Astrocyte (in vitro differentiated cells and primary cell): Measurements from ENCODE around the gene DPAGT1. TPM values are rescaled to one million over a fixed set of nuclear protein-coding genes. Genes with fewer than 3 reads are reported as not detected.
A peak's percentile ranks its signal among the peaks of the same experiment; 100 is the strongest.

Experiments used
- DNase-seq: peaks from one replicate; pipeline ENCODE4 v3.0.0-alpha.2; 2010; ENCODE audit warnings: low read depth
- FAIRE-seq: peaks from 2 replicates; lab custom pipeline; 2011; peaks lifted over from hg19 to GRCh38; lab: Jason Lieb, UNC
- H2AFZ ChIP-seq: 2 replicates; pipeline ENCODE4 v1.6.0; 2012; ENCODE audit warnings: low read depth, low read length, inconsistent platforms
- H3K27ac ChIP-seq: 2 replicates; pipeline ENCODE4 v1.5.1; 2011; ENCODE audit warnings: low read depth, low read length, inconsistent platforms
- H3K27me3 ChIP-seq: 2 replicates; pipeline ENCODE4 v1.6.0; 2011; ENCODE audit warnings: low read length, inconsistent platforms; ENCODE audit not compliant: insufficient read depth
- H3K36me3 ChIP-seq: 2 replicates; pipeline ENCODE4 v1.5.1; 2011; ENCODE audit warnings: low read length, inconsistent platforms; ENCODE audit not compliant: insufficient read depth
- H3K4me1 ChIP-seq: 2 replicates; pipeline ENCODE4 v1.5.1; 2011; ENCODE audit warnings: low read length, inconsistent platforms; ENCODE audit not compliant: insufficient read depth
- H3K4me2 ChIP-seq: 2 replicates; pipeline ENCODE4 v1.6.0; 2012; ENCODE audit warnings: low read length, inconsistent platforms
- H3K4me3 ChIP-seq: 2 replicates; pipeline ENCODE4 v1.5.1; 2011; ENCODE audit warnings: low read depth, mild to moderate bottlenecking, low read length, inconsistent platforms; ENCODE audit not compliant: insufficient read depth
- H3K79me2 ChIP-seq: 2 replicates; pipeline ENCODE4 v1.6.0; 2012; ENCODE audit warnings: mild to moderate bottlenecking, low read length, inconsistent platforms; ENCODE audit not compliant: insufficient read depth
- H3K9ac ChIP-seq: 2 replicates; pipeline ENCODE4 v1.6.0; 2012; ENCODE audit warnings: mild to moderate bottlenecking, low read length, inconsistent platforms
- H3K9me3 ChIP-seq: 2 replicates; pipeline ENCODE4 v1.5.1; 2012; ENCODE audit warnings: low read depth, mild to moderate bottlenecking, low read length, inconsistent platforms; ENCODE audit not compliant: insufficient read depth
- H4K20me1 ChIP-seq: 2 replicates; pipeline ENCODE4 v1.6.0; 2012; ENCODE audit warnings: low read length, inconsistent platforms; ENCODE audit not compliant: insufficient read depth
- H3K27ac Mint-ChIP-seq: one replicate; pipeline ENCODE4 v1.8.0; 2021; ENCODE audit warnings: mild to moderate bottlenecking, mixed read lengths; ENCODE audit not compliant: unreplicated experiment
- H3K27me3 Mint-ChIP-seq: one replicate; pipeline ENCODE4 v1.8.0; 2021; ENCODE audit warnings: low read depth, mixed read lengths; ENCODE audit not compliant: unreplicated experiment
- H3K36me3 Mint-ChIP-seq: one replicate; pipeline ENCODE4 v1.8.0; 2021; ENCODE audit warnings: low read depth, mixed read lengths; ENCODE audit not compliant: unreplicated experiment
- H3K4me1 Mint-ChIP-seq: one replicate; pipeline ENCODE4 v1.8.0; 2021; ENCODE audit warnings: low read depth, mixed read lengths; ENCODE audit not compliant: unreplicated experiment
- H3K4me3 Mint-ChIP-seq: one replicate; pipeline ENCODE4 v1.8.0; 2021; ENCODE audit warnings: mild to moderate bottlenecking, moderate library complexity, mixed read lengths; ENCODE audit not compliant: unreplicated experiment
- H3K9me3 Mint-ChIP-seq: one replicate; pipeline ENCODE4 v1.8.0; 2021; ENCODE audit warnings: mild to moderate bottlenecking, mixed read lengths; ENCODE audit not compliant: unreplicated experiment
- EZH2 ChIP-seq: IDR thresholded peaks from 2 replicates; pipeline ENCODE4 v1.6.1; 2012; ENCODE audit warnings: mild to moderate bottlenecking, low read length, inconsistent platforms; ENCODE audit not compliant: insufficient read depth
- total RNA-seq: library from RNA; stranded (reverse); gene quantifications from 2 replicates; pipeline ENCODE4 v1.2.1, GENCODE V29; 2021
- TF ChIP-seq, protein P1 (sequence below): IDR thresholded peaks from 2 replicates; pipeline ENCODE4 v1.5.1; 2011; ENCODE audit warnings: low read depth, mild to moderate bottlenecking, inconsistent platforms, low read length, moderate library complexity; ENCODE audit not compliant: insufficient read depth

The DPAGT1 gene
- total RNA-seq, 1 donor from 2014 or later = 44.1 TPM

DNA sequence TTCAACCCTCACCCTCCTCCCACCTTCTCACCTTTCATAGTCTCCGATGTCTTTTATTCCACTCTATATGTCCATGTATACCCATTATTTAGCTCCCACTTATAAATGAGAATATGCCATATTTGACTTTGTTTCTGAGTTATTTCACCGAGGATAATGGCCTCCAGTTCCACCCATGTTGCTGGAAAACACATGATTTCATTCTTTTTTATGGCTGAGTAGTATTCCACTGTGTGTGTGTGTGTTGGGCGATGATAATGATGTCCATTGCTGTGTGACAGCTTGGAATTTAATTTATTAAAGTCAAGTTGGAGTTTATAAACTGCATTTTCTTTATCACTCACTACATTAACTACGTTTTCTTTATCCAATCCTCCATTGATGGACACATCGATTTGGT lies 16.6 kb upstream of the DPAGT1 start:
- peaks cover 8% of the 10 kb centered on the region for H3K4me1 Mint-ChIP-seq
- H3K9me3 Mint-ChIP-seq = no peaks in the 10 kb centered on the region
- DNase-seq = no peak
- no peak overlapping the region for H3K4me2 ChIP-seq
- no peaks in the 10 kb centered on the region for H3K27me3 ChIP-seq
- peaks cover 16% of the 10 kb centered on the region for H3K4me1 ChIP-seq
- no peak for TF ChIP-seq EZH2
- TF ChIP-seq, protein P1, sequence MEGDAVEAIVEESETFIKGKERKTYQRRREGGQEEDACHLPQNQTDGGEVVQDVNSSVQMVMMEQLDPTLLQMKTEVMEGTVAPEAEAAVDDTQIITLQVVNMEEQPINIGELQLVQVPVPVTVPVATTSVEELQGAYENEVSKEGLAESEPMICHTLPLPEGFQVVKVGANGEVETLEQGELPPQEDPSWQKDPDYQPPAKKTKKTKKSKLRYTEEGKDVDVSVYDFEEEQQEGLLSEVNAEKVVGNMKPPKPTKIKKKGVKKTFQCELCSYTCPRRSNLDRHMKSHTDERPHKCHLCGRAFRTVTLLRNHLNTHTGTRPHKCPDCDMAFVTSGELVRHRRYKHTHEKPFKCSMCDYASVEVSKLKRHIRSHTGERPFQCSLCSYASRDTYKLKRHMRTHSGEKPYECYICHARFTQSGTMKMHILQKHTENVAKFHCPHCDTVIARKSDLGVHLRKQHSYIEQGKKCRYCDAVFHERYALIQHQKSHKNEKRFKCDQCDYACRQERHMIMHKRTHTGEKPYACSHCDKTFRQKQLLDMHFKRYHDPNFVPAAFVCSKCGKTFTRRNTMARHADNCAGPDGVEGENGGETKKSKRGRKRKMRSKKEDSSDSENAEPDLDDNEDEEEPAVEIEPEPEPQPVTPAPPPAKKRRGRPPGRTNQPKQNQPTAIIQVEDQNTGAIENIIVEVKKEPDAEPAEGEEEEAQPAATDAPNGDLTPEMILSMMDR = no peak
- H3K27ac ChIP-seq = no peak overlapping the region
- H3K79me2 ChIP-seq = peaks cover 18% of the 10 kb centered on the region
- H4K20me1 ChIP-seq = peaks cover 7% of the 10 kb centered on the region
- no peaks in the 10 kb centered on the region for H3K27me3 Mint-ChIP-seq
- H3K36me3 Mint-ChIP-seq = peaks cover 18% of the 10 kb centered on the region
- H3K4me3 ChIP-seq = no peak overlapping the region
- FAIRE-seq = peak; percentile 77
- no peak overlapping the region for H2AFZ ChIP-seq
- H3K36me3 ChIP-seq = no peaks in the 10 kb centered on the region
- no peak overlapping the region for H3K27ac Mint-ChIP-seq
- no peak overlapping the region for H3K4me3 Mint-ChIP-seq
- no peaks in the 10 kb centered on the region for H3K9me3 ChIP-seq
- H3K9ac ChIP-seq = no peak overlapping the region

- H3K27me3 Mint-ChIP-seq = no peaks in the 10 kb centered on the region
- H3K79me2 ChIP-seq = peaks cover 7% of the 10 kb centered on the region
- DNase-seq = no peak
- no peaks in the 10 kb centered on the region for H3K27me3 ChIP-seq
- H3K4me1 Mint-ChIP-seq = peaks cover 7% of the 10 kb centered on the region
- H3K36me3 ChIP-seq = peaks cover under 1% of the 10 kb centered on the region
- no peak overlapping the region for H3K4me3 Mint-ChIP-seq
- no peaks in the 10 kb centered on the region for H3K9me3 Mint-ChIP-seq
- no peak overlapping the region for H3K27ac Mint-ChIP-seq
- no peak for FAIRE-seq
- peaks cover 21% of the 10 kb centered on the region for H3K36me3 Mint-ChIP-seq
- H4K20me1 ChIP-seq = no peaks in the 10 kb centered on the region
- no peak for TF ChIP-seq EZH2
- TF ChIP-seq, protein P1 = no peak
- peaks cover 10% of the 10 kb centered on the region for H3K4me1 ChIP-seq
- H3K4me2 ChIP-seq = no peak overlapping the region
- H3K4me3 ChIP-seq = no peak overlapping the region
- H3K9me3 ChIP-seq = no peaks in the 10 kb centered on the region
- H2AFZ ChIP-seq = no peak overlapping the region
- H3K9ac ChIP-seq = no peak overlapping the region
- H3K27ac ChIP-seq = no peak overlapping the region
Measured at GRCh38 chr11:119117004-119117706, 15.5 kb upstream of the DPAGT1 start.

- Histone ChIP-seq H3K9me3 (no peaks in the 10 kb centered on the region), H2AFZ (no peak overlapping the region), H3K27me3 (no peaks in the 10 kb centered on the region), H3K79me2 (peaks cover 2% of the 10 kb centered on the region), H4K20me1 (no peaks in the 10 kb centered on the region), H3K27ac (no peak overlapping the region), H3K36me3 (peaks cover 6% of the 10 kb centered on the region), H3K9ac (no peak overlapping the region), H3K4me3 (no peak overlapping the region), H3K4me2 (no peak overlapping the region), H3K4me1 (peaks cover 9% of the 10 kb centered on the region)
- FAIRE-seq = no peak
- Mint-ChIP-seq H3K27ac (no peak overlapping the region), H3K36me3 (peaks cover 21% of the 10 kb centered on the region), H3K27me3 (no peaks in the 10 kb centered on the region), H3K4me1 (peaks cover 7% of the 10 kb centered on the region), H3K4me3 (no peak overlapping the region), H3K9me3 (no peaks in the 10 kb centered on the region)
- TF ChIP-seq, protein P1 = no peak
- no peak for TF ChIP-seq EZH2
- DNase-seq = no peak
Measured at GRCh38 chr11:119116601-119117000, 14.9 kb upstream of the DPAGT1 start.
